LNCaP clone FGC (cell line): Measurements from ENCODE around the gene HECTD4.

ENCODE experiments used
- DNase-seq: peaks from one replicate; pipeline ENCODE4 v3.0.0-alpha.2; 2011; ENCODE audit warnings: low read depth
- H3K4me3 ChIP-seq: 2 replicates; pipeline ENCODE4 v1.5.1; 2011; ENCODE audit warnings: mild to moderate bottlenecking, low read depth, low read length, control low read depth
- CTCF ChIP-seq: IDR thresholded peaks from 2 replicates; pipeline ENCODE4 v1.5.1; 2012; ENCODE audit warnings: mild to moderate bottlenecking; ENCODE audit not compliant: control insufficient read depth, insufficient read depth; ENCODE audit errors: extremely low read depth

HECTD4 gene

GRCh38 chr12:112296183-112296582, 86.0 kb downstream of the HECTD4 start:
- no peak overlapping the region for H3K4me3 ChIP-seq
- no peak for TF ChIP-seq CTCF
- no peak for DNase-seq

DNA sequence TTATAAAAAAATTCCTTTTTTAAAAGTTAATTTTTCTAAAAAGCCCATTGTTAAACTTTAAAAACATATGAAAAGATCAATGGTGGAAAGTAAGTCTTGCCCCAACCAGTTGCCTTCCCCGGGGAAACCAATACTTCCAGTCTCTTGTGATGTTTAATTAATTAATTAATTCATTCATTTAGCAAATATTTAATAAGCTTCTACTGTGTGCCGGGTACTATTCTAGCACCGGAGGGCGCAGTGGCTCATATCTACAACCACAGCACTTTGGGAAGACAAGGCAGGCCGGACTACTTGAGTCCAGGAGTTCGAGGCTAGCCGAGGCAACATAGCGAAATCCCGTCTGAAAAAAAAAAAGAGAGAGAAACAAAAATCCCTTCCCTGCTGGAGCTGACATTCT, 87.4 kb downstream of the HECTD4 start:
- DNase-seq: no peak
- H3K4me3 ChIP-seq: no peak overlapping the region
- TF ChIP-seq CTCF: peak; percentile 37

DNA sequence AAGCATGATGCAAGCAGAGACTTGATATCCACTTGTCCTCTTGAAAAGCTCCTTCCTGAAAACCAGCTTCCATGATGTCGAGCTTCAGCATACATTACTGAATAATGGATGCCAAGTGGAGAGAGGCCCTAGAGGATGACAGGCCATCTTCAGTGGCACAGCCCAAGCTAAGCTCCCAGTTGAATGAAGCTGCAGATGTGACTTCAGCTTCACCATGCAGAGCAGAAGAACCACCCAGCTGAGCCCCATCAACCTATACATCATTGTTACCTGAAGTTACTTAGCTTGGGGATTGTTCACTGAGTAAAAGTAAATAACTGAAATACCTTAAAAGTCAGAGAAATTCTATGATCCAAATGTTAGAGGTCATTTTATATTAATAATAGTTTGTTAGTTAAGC, 93.6 kb downstream of the HECTD4 start:
- no peak for TF ChIP-seq CTCF
- H3K4me3 ChIP-seq: no peak overlapping the region
- DNase-seq: no peak

GRCh38 chr12:112285600-112286401, 96.4 kb downstream of the HECTD4 start:
- no peak overlapping the region for H3K4me3 ChIP-seq
- DNase-seq: no peak
- TF ChIP-seq CTCF: no peak

DNA sequence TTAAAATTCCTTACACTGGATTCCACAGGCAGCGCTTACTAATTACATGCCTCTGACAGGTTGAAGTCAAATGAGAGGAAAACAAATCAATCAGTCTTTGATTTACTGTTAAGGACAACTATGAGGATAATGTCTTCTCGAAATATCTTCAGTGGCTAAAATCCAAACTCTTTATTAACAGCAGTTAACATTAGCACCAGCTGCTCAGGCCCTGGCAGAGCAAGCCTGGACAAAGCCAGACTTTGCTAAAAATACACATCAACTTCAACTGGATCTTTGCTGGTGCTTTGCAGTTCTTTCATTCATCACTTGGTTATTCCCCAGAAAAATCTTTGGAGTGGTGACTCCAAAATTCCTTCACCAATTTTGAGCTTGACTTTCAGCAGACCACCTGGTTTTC, 98.7 kb downstream of the HECTD4 start:
- no peak for DNase-seq
- no peak for TF ChIP-seq CTCF

GRCh38 chr12:112282920-112283319, 99.3 kb downstream of the HECTD4 start:
- H3K4me3 ChIP-seq: no peak overlapping the region
- DNase-seq: no peak
- TF ChIP-seq CTCF: no peak

More for the DNA sequence above, 98.7 kb downstream of the HECTD4 start:
- no peak overlapping the region for H3K4me3 ChIP-seq

DNA sequence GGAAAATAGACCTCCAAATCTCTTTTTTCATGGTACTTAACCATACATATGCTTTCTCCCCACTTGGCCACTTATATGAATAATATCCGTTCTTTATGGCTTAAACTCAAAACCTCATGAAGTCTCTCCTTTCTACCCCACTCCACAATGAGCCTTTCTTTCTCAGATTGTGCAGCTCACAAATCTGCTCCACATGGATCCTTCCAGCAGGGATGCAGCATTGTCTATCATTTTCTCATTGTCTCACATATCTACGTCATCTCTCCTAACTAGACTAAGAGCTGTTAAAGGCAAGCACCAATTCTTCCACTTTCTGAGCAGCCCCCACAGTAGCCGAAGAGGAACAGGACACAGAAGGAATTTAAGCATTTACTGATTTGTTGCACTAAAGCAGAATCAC, 106.4 kb downstream of the HECTD4 start:
- no peak for DNase-seq
- H3K4me3 ChIP-seq: no peak overlapping the region
- no peak for TF ChIP-seq CTCF
